Adrenal gland (tissue), 12 donors: Measurements from ENCODE around the gene MCTP2. TPM values are rescaled to one million over a fixed set of nuclear protein-coding genes. Genes with fewer than 3 reads are reported as not detected.

Source experiments
- DNase-seq, 7 donors: peaks; one replicate each; pipeline ENCODE4 v3.0.0-alpha.2; 2019 to 2020
- H3K27ac ChIP-seq, 5 donors: fragments of 200-600 bp; sonication (generic) in 4 of 5; 1 replicate in 3 of 5; 2 replicates in 2 of 5; pipeline versions ENCODE4 v1.5.1 to v1.8.0; 2016 to 2020; ENCODE audit warnings: mild to moderate bottlenecking in 1 of 5
- H3K27me3 ChIP-seq: fragments of 200-600 bp; 2 replicates; pipeline ENCODE4 v1.8.0; 2021
- H3K36me3 ChIP-seq, 2 donors: fragments of 200-600 bp; replicated peaks in 1 of 2; 1 replicate in 1 of 2; 2 replicates in 1 of 2; pipeline versions ENCODE4 v1.5.1 to v1.8.0; 2018 to 2022
- H3K4me1 ChIP-seq, 2 donors: fragments of 200-600 bp; replicated peaks in 1 of 2; 1 replicate in 1 of 2; 2 replicates in 1 of 2; pipeline versions ENCODE4 v1.5.1 to v1.8.0; 2018 to 2021
- H3K4me3 ChIP-seq, 4 donors: fragments of 200-600 bp; sonication (generic) in 3 of 4; one replicate each; pipeline ENCODE4 v1.5.1; 2016 to 2018
- H3K9me3 ChIP-seq, 3 donors: fragments of 200-600 bp; sonication (generic) in 1 of 3; replicated peaks in 1 of 3; 1 replicate in 2 of 3; 2 replicates in 1 of 3; pipeline versions ENCODE4 v1.5.1 to v1.8.0; 2016 to 2021
- POLR2A ChIP-seq, 2 donors: fragments of 450-650 bp; IDR thresholded peaks; one replicate each; pipeline ENCODE4 v1.6.1; 2017; ENCODE audit warnings: antibody characterized with exemption in 2 of 2, mild to moderate bottlenecking in 2 of 2, moderate library complexity in 1 of 2
- WGBS, 4 donors: extraction: QIAGEN DNeasy Blood & Tissue Kit in 2 of 4; methylation state at CpG; one replicate each; pipeline versions ENCODE4 v1.1.5 to v1.1.7; 2013 to 2017; 5-methylcytosine and 5-hydroxymethylcytosine counted together
- intact Hi-C, 2 donors: fragments of 100-400 bp; cut with DNase I; formaldehyde crosslinking; loops; one replicate each; pipeline versions ENCODE4 v1.14.1 to v1.15.0; 2022 to 2023
- polyA plus RNA-seq, 3 donors: library from polyadenylated mRNA; stranded (reverse); fragments of 200-250 nt in 2 of 3; fragments of 350-450 nt in 1 of 3; fragmentation: Illumina TruSeq in 1 of 3; extraction: RNeasy Lipid Tissue Mini Kit (QIAGEN cat#74804) in 1 of 3; gene quantifications; one replicate each; pipeline ENCODE4 v1.2.3, GENCODE V29; 2013 to 2014
- total RNA-seq, 9 donors: library from RNA; depleted of rRNA in 4 of 9; stranded (reverse); fragments of >200 nt in 4 of 9; fragments of 120-200 nt in 1 of 9; fragmentation: NEBNext Ultra II Directional in 1 of 9; extraction: Animal tissue kit (Norgen Biotek cat#: 25700) in 1 of 9; gene quantifications; one replicate each; pipeline versions ENCODE4 v1.1.0 to v1.2.4, GENCODE V29; 2013 to 2023
- TF ChIP-seq, protein P1 (sequence below), 6 experiments: fragments of 450-650 bp in 4 of 6; fragments of 200-600 bp in 2 of 6; sonication (generic) in 1 of 6; IDR thresholded peaks; 1 replicate in 5 of 6; 2 replicates in 1 of 6; pipeline versions ENCODE4 v1.5.1 to v1.8.0; 2016 to 2021; ENCODE audit warnings: antibody characterized with exemption in 6 of 6, mild to moderate bottlenecking in 2 of 6, moderate library complexity in 1 of 6
- donor health status: healthy with polysubstance abuse.
- donor health status: Bipolar disorder and iron deficiency.
- donor health status: DM: yes; HTN: yes; CAD: no.
- donor health status: DM: no; HTN: no; CAD: no.
- donor health status: DM: no; HTN: no; CAD: no.
- donor health status: DM: yes; HTN: yes; CAD: no.

MCTP2 gene
- total and polyA plus RNA-seq, 12 donors: 2.7 to 21.3 (median 14.4) TPM

DNA sequence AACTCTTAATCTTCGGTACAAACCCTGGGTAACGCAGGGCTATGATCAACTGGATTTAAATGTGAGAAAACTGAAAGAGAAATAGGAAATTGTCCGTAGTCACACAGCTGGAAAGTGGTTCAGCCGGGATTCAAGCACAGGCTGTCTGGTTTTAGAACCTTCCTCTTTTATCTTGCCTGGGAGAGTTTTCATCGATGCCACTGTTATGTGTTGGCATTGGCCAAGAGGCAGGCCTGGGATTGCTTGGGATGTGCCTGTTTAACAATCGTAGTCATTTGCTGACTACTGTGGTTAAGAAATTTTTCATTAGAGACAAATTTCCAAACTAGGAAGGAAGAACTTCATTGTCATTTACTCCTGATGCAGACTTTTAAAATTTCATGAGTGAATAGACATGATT, 4.3 kb downstream of the MCTP2 start:
- no peak overlapping the region for H3K27ac ChIP-seq
- H3K27me3 ChIP-seq: peaks cover 8% of the 10 kb centered on the region
- H3K4me1 ChIP-seq: peaks cover 4 to 9% of the 10 kb centered on the region in 2 donors
- TF ChIP-seq POLR2A (IDR thresholded peaks at IDR 0.05): no peak
- TF ChIP-seq, protein P1, sequence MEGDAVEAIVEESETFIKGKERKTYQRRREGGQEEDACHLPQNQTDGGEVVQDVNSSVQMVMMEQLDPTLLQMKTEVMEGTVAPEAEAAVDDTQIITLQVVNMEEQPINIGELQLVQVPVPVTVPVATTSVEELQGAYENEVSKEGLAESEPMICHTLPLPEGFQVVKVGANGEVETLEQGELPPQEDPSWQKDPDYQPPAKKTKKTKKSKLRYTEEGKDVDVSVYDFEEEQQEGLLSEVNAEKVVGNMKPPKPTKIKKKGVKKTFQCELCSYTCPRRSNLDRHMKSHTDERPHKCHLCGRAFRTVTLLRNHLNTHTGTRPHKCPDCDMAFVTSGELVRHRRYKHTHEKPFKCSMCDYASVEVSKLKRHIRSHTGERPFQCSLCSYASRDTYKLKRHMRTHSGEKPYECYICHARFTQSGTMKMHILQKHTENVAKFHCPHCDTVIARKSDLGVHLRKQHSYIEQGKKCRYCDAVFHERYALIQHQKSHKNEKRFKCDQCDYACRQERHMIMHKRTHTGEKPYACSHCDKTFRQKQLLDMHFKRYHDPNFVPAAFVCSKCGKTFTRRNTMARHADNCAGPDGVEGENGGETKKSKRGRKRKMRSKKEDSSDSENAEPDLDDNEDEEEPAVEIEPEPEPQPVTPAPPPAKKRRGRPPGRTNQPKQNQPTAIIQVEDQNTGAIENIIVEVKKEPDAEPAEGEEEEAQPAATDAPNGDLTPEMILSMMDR (IDR thresholded peaks at IDR 0.05): no peak
- intact Hi-C loops: no loop called here
- 79 to 82% (median 81%) methylated on average over 6 of the region's 6 CpGs for WGBS, 4 donors
- H3K36me3 ChIP-seq: no peaks in the 10 kb centered on the region
- no peak overlapping the region for H3K4me3 ChIP-seq
- H3K9me3 ChIP-seq: no peaks in the 10 kb centered on the region
- DNase-seq: no peak

DNA sequence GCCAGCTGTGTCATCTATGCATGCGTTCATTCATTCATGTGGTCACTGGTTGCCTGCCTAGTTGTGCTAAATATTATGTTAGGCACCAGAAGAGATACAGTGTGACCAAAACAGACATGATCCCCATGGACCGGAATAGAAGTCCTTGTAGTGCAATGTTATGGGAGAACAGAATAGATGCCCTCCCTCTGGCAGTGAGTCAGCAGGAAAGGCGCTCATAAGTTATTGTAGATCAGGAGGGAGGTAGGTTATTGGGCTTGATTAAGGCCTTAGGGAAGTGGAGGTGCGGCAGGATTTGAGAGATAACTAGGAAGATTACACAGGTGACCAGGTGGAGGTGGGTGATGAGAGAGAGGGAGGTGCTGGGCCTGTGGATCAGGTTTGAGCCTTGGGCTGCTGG, 5.2 kb downstream of the MCTP2 start:
- TF ChIP-seq, protein P1 (IDR thresholded peaks at IDR 0.05): no peak
- TF ChIP-seq POLR2A (IDR thresholded peaks at IDR 0.05): no peak
- intact Hi-C loops: no loop called here

DNA sequence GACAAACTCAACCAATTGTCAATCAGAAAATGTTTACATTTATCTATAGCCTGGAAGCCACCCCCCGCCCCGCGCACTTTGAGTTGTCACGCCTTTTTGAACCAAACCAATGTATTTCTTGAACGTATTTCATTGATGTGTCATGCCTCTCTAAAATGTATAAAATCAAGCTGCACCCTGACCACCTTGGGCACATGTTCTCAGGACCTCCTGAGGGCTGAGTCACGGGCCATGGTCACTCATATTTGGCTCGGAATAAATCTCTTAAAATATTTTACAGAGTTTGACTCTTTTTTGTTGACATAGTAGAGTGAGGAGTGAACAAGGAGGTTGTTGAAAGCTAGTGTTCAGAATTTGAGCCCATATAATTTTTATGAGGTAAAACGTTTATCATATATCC, 6.5 kb downstream of the MCTP2 start:
- Histone ChIP-seq H3K27me3 (no peaks in the 10 kb centered on the region), H3K4me3 (no peak overlapping the region), H3K9me3 (no peaks in the 10 kb centered on the region), H3K27ac (no peak overlapping the region), H3K4me1 (no peaks in the 10 kb centered on the region), H3K36me3 (no peaks in the 10 kb centered on the region)
- TF ChIP-seq, protein P1 (IDR thresholded peaks at IDR 0.05): no peak
- no peak for TF ChIP-seq POLR2A (IDR thresholded peaks at IDR 0.05)
- intact Hi-C loops: no loop called here
- 71 to 78% (median 76%) methylated on average over 8 of the region's 8 CpGs for WGBS, 4 donors
- DNase-seq: no peak

More for the DNA sequence above, 5.2 kb downstream of the MCTP2 start:
- Histone ChIP-seq H3K27ac (no peak overlapping the region), H3K4me3 (no peak overlapping the region), H3K9me3 (no peaks in the 10 kb centered on the region), H3K4me1 (no peaks in the 10 kb centered on the region), H3K36me3 (no peaks in the 10 kb centered on the region), H3K27me3 (peaks cover 1% of the 10 kb centered on the region)
- WGBS, 4 donors: 77 to 88% (median 86%) methylated on average over 4 of the region's 4 CpGs
- no peak for DNase-seq

DNA sequence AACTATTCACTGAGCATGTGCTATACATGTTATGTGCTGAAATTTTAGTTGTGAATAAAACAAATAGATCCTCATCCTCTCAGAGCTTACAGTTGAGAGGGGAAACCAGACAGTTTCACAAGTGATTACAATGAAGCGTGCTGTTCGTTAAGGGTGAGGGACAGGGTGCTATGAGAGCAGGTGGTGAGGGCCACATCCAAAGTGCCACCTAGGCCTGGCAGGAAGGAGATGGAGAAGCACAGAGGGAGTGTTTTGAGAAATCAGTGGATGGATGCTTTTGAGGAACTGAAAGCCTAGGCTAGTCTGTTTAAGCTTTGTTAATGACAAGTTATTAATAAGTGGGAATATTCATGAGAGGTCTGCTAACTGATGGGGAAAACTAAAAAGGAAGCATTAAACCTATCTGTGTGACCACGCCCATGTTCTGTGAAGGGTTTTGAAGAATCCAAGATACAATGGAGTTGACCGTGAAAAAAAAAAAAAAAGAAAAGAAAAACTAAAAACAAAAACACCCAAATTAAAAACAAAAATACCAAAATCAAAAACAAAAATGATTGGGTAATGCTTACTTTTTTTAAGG, 7.3 kb downstream of the MCTP2 start:
- intact Hi-C loops: no loop called here
- no peak for DNase-seq
- TF ChIP-seq, protein P1 (IDR thresholded peaks at IDR 0.05): no peak
- no peak for TF ChIP-seq POLR2A (IDR thresholded peaks at IDR 0.05)
- no peaks in the 10 kb centered on the region for H3K4me1 ChIP-seq
- H3K4me3 ChIP-seq: no peak overlapping the region
- 62 to 76% (median 68%) methylated on average over 4 of the region's 4 CpGs for WGBS, 4 donors
- H3K9me3 ChIP-seq: no peaks in the 10 kb centered on the region
- no peaks in the 10 kb centered on the region for H3K27me3 ChIP-seq
- H3K36me3 ChIP-seq: no peaks in the 10 kb centered on the region
- no peak overlapping the region for H3K27ac ChIP-seq
